LNCaP clone FGC (cell line): ENCODE results near the gene CCT8.

Experiments
- DNase-seq: peaks from one replicate; pipeline ENCODE4 v3.0.0-alpha.2; 2011; ENCODE audit warnings: low read depth
- H3K4me3 ChIP-seq: 2 replicates; pipeline ENCODE4 v1.5.1; 2011; ENCODE audit warnings: mild to moderate bottlenecking, low read depth, low read length, control low read depth
- CTCF ChIP-seq: IDR thresholded peaks from 2 replicates; pipeline ENCODE4 v1.5.1; 2012; ENCODE audit warnings: mild to moderate bottlenecking; ENCODE audit not compliant: control insufficient read depth, insufficient read depth; ENCODE audit errors: extremely low read depth

Gene CCT8

GRCh38 chr21:29033871-29034270 is 39.6 kb downstream of the CCT8 start:
- DNase-seq: no peak
- no peak overlapping the region; the same call in 1 of the 2 replicates for H3K4me3 ChIP-seq
- no peak for TF ChIP-seq CTCF

- H3K4me3 ChIP-seq: no peak overlapping the region; the same call in 1 of the 2 replicates
- TF ChIP-seq CTCF: no peak
- DNase-seq: peak; percentile 50
Observed at GRCh38 chr21:29033301-29033700, 40.1 kb downstream of the CCT8 start.

GRCh38 chr21:29030909-29031308 is 42.5 kb downstream of the CCT8 start:
- no peak for TF ChIP-seq CTCF
- DNase-seq: no peak
- no peak overlapping the region for H3K4me3 ChIP-seq

- no peak for TF ChIP-seq CTCF
- DNase-seq: no peak
- no peak overlapping the region for H3K4me3 ChIP-seq
Observed at GRCh38 chr21:29029524-29029923, 43.9 kb downstream of the CCT8 start.

- no peak for DNase-seq
- no peak for TF ChIP-seq CTCF
- peak overlapping the region; percentile 94 for H3K4me3 ChIP-seq
Observed at GRCh38 chr21:29025328-29025713, 48.1 kb downstream of the CCT8 start.

- H3K4me3 ChIP-seq: peak within 1 kb of the TSS; percentile 94
- no peak for TF ChIP-seq CTCF
- peak; percentile 98 for DNase-seq
Observed at GRCh38 chr21:29024474-29025327, 48.7 kb downstream of the CCT8 start, which contains the start of gene USP16. USP16 (plus strand) TSS chr21:29024668; CDS start chr21:29027914, 3,246 bp downstream.
